ENCODE measurements around the gene ACAA2.

Gene ACAA2

DNA sequence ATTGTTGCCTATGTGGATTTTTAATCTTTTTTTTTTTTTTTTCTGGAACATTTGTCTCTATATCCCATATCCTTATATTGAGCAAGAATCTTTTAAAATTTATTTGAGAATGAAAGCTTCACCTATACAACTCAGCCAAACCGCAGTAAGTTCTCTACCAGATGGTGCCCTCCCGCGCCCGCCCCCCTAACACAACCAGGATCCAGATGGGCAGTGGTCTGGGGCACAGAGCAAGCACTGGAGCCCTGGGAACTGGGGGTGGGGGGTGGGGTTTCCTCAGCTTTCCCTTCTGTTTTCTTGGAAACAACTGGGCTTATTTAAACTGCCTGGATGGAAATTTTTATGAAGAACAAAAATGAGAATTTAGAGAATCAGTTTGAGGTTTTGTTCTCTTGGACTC, 74.6 kb downstream of the ACAA2 start:
- DNase-seq (ENCODE audit: low read depth): no peak

DNA sequence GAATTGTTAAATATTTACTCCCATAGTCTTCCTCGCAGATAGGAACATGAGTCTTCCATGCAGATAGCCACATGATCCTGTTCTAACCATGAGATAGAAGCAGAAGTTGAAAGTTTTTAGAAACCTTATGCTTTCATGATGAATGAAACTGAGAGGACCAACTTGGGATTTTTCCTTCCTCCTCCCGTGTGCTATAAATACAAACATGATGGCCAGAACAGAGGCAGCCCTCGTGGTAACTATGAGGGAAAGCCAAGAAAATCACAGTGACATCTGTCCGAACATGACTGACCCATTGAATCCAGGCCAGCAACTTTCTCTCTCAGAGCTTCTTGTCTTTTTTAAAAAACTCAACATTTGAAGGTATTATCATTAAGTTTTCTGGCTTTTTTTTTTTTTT, 78.5 kb downstream of the ACAA2 start:
- no peak for DNase-seq (ENCODE audit: low read depth)

DNA sequence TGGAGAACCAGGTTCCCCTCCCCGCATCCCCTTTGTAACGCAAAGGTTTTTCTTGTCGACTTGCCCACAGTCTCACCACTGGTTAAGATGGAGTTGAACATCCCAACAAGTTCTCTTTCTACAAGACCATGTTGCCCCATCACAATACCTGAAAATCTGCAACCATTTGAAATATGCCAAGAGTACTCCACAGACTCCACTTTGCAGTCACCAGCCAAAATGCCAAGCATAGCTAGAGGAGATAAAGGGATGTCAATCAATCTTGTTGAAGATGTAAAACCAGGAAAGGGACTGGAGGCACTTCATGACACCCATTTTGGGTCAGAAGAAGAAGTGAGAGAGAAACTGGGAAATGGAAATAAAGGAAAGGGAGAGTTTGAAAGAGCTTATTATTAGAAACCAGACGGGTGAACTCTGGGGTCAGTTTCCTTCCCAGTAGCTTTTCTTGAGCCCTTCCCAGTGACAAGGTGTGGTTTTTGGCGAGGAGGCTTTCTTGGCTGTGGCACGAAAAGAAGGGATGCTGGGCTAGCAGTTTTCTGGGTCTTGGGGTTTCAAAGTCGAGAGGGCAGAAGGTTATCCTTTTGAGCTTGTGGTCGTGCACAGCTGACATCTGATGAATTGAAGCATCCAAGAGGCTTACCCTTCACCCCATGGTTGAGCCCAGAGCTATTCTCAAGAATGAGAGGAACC, 79.3 kb downstream of the ACAA2 start:
- DNase-seq (ENCODE audit: low read depth): no peak

DNA sequence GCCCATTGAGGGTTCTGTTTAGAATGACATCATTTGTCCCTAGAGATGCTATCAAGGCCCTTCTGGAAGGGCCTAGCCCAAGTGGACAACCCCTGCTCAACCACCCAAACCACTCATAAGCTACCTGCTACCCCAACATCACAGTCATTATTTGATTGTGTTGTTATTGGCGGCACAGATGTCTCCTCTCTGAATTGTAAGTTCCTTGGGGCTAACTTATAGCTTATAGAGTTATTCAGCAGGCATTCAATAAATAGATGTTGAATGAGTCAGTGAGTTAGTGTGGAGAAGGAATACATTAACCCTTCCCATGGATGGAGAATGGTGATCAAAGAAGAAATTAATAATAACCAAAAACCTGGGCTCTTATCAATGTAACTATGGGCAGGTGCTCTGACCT, 80.0 kb downstream of the ACAA2 start:
- no peak for DNase-seq (ENCODE audit: low read depth)
